Measurements from ENCODE around the gene PLA2G3. TPM values are rescaled to one million over a fixed set of nuclear protein-coding genes. Genes with fewer than 3 reads are reported as not detected.

The PLA2G3 gene
- total RNA-seq, 2 experiments from 2014 or later = not detected

DNA sequence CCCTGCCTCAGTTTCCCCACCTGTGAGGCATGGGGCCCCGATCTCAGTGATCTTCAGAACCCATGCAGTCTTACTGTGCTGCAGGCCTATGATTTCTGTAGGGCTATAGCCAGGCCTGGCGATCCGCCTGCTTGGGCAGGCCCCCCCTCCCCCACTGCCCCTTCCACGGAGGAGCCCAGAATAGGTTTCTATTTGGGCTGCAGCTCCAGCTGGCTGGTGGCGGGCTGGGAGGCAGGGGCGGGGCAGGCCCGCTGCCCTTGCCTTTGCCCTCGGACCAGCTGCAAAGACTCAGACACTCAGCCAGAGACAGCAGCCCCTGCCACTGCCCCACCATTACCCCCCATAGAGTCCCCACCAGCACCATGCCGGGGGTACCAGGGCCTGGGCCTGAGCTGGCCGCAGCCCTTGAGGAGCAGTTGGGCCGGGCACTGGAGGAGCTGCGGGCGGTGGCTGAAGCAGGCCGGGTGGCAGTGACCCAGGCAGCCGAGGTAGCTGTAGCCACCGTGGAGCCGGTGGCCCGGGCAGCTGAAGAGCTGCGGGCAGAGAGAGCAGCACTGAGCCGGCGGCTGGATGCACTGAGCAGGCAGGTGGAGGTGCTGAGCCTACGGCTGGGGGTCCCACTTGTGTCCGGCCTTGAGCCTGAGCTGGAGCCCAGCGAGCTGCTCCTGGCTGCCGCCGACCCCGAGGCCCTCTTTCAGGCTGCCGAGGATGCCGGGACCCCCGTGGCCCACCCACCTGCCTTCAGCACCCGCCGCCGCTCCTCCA is 47.0 kb downstream of the PLA2G3 start:
- ChIA-PET CTCF (no interaction called here), POLR2A (no interaction called here)

DNA sequence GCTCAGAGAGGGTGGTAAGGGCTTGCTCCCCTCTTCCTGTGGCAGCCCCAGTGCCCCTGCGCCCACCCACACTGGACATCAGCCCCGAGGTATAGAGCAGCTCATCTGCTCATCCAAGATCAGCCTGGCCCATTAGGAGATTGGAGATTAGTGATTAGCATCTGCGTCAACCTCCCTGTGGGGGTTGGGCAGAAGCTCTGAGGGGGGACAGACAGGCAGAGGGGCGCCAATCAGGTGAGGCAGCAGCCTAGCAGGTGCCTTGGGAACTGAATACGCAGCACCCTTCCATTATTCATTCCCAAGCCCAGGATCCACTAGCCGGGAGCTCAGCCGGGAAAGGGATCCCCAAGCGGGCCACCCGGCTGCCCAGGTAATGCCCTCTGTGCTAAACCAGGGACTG is 48.1 kb downstream of the PLA2G3 start:
- ChIA-PET POLR2A (no interaction called here), CTCF (no interaction called here)

- CTCF ChIA-PET = interaction anchor here (0.7 kb wide), 1 partner anchor 202 kb away, joined by 4 read pairs; no protein-coding TSS in a partner anchor
- POLR2A ChIA-PET = no interaction called here
Observed at GRCh38 chr22:31091106-31091975, 49.0 kb downstream of the PLA2G3 start.

- POLR2A ChIA-PET = no interaction called here
Observed at GRCh38 chr22:31090217-31091085, 49.9 kb downstream of the PLA2G3 start.

GRCh38 chr22:31089160-31090100 is 50.9 kb downstream of the PLA2G3 start:
- POLR2A ChIA-PET = no interaction called here
- CTCF ChIA-PET = interaction anchor here (1.0 to 1.1 kb wide), 2 partner anchors 15 to 22 kb away, joined by 3 read pairs; no protein-coding TSS in a partner anchor

More at GRCh38 chr22:31090217-31091085, 49.9 kb downstream of the PLA2G3 start:
- CTCF ChIA-PET = interaction anchor here (0.7 kb wide), 1 partner anchor 203 kb away, joined by 4 read pairs; no protein-coding TSS in a partner anchor

DNA sequence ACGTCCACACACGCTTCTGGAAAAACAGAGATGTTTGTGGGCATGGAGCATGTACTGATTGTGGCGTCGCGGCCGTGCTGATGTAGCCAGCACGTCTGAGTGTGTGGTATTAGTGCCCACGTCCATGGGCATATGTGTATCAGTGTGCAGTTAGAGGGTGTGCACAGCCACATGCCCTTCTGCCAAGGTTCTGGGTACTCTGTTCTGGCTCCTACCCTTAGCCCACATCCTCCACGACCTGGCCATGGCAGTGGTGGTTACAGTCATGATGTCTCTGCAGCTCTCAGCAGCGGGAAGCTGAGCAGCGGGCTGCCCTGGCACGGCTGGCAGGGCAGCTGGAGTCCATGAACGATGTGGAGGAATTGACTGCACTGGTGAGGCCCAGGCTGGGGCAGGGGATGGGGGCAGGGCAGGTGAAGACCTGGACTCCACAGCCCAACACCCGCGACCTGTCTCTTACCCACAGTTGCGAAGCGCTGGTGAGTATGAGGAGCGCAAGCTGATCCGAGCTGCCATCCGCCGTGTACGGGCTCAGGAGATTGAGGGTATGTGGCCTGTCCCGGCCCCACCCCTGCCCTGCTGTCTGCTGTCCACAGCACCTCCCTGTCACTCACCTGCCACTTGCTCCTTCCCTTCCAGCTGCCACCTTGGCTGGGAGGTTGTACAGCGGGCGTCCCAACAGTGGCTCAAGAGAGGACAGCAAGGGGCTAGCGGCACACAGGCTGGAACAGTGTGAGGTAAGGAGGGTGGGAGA is 51.9 kb downstream of the PLA2G3 start:
- CTCF ChIA-PET = interaction anchor here (0.6 to 1.1 kb wide), 2 partner anchors 21 to 197 kb away, joined by 3 read pairs; no protein-coding TSS in a partner anchor
- POLR2A ChIA-PET = interaction anchor here (0.5 kb wide), 1 partner anchor 120 kb away, joined by 3 read pairs; the partner anchor contains the start of genes MORC2 and TUG1

DNA sequence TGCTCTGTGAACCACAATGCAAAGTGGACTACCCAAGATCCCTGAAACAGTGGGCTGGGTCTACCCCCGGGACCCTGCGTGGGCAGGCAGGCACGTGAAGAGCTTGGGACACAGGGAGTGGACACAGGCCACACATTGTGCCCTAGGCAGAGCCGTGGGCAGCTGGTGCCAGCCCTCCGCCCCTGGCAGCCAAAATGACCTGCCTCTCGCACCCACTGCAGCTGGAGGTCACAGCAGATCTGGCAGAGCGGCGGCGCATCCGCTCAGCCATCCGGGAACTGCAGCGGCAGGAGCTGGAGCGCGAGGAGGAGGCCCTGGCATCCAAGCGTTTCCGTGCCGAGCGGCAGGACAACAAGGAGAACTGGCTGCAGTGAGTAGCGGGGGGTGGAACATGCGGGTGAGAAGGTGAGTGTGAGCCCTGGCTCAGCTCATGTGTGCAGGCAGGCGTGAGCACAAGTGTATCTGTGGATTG is 52.5 kb downstream of the PLA2G3 start:
- ChIA-PET POLR2A (no interaction called here), CTCF (interaction anchor here (0.6 kb wide), 1 partner anchor 196 kb away, joined by 3 read pairs; no protein-coding TSS in a partner anchor)

DNA sequence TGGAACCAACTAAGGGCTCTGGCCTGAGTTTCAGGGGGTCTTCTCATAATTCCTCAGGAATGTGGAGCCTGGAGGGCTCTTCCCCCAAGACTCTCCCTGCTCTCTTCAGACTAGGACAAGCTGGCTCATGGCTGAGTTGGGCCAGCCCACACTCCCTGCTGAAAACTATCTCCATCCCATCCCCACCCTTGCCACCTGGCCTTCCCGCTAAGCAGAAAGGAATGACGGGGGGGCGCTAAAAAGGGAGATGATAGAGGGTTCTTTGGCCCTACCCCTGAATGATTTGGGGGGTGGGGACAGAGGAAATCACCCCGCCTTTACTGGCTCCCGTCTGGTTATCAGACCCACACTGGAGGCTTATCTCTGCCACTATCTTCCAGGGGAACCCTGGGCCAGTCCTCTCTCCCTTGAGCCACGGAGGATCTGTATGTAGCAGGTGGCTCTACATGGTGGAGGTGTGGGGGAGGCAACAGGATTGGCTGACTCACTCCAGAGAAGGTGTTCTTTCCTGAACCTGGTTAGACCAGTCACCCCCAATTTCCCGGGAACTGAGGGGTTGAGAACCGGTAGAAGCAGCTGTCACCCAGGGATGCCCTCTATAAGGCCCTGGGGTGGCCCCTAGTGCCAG is 53.5 kb downstream of the PLA2G3 start:
- ChIA-PET POLR2A (no interaction called here), CTCF (interaction anchor here (0.9 to 2.3 kb wide), 2 partner anchors 18 to 21 kb away, joined by 3 to 11 read pairs; partner anchors contain the start of gene SELENOM)

- ChIA-PET POLR2A (interaction anchor here (1.8 kb wide), 1 partner anchor 21 kb away, joined by 8 read pairs; the partner anchor contains the start of gene SELENOM), CTCF (interaction anchor here (0.9 to 2.6 kb wide), 9 partner anchors 10 to 346 kb away, joined by 3 to 11 read pairs (median 4); partner anchors contain the start of genes MORC2, SELENOM and TUG1)
Observed at GRCh38 chr22:31085928-31086327, 54.4 kb downstream of the PLA2G3 start.

- POLR2A ChIA-PET = interaction anchor here (0.6 to 3.8 kb wide), 5 partner anchors 20 to 204 kb away, joined by 3 to 35 read pairs (median 3); partner anchors contain the start of genes MORC2, SELENOM and TUG1
- CTCF ChIA-PET = interaction anchor here (0.9 to 2.6 kb wide), 24 partner anchors 10 to 547 kb away, joined by 3 to 11 read pairs (median 4); partner anchors contain the start of genes MORC2, RNF185, SELENOM and TUG1
Observed at GRCh38 chr22:31085493-31085824, 54.8 kb downstream of the PLA2G3 start.

GRCh38 chr22:31084811-31085492 is 55.4 kb downstream of the PLA2G3 start:
- ChIA-PET POLR2A (interaction anchor here (0.6 to 3.8 kb wide), 8 partner anchors 20 to 208 kb away, joined by 3 to 35 read pairs (median 4); partner anchors contain the start of genes MORC2, PIK3IP1, SELENOM and TUG1), CTCF (interaction anchor here (0.7 to 2.6 kb wide), 26 partner anchors 11 to 548 kb away, joined by 3 to 11 read pairs (median 4); partner anchors contain the start of genes MORC2, RNF185, SELENOM and TUG1)

Other genes with a start within 250 kb of the PLA2G3 start
- gene MORC2, start 171.7 kb downstream of the PLA2G3 start, total RNA-seq = 10 to 100 TPM; 30.2 to 30.8 TPM
- 10 to 100 TPM; 42.7 to 44.9 TPM for gene TUG1, start 171.2 kb downstream of the PLA2G3 start, total RNA-seq
- gene SMTN, start 59.2 kb downstream of the PLA2G3 start, total RNA-seq = 10 to 100 TPM; 17.6 to 18.2 TPM
- gene SELENOM, start 32.9 kb downstream of the PLA2G3 start, total RNA-seq = 1 to 10 TPM; 7.4 to 8.0 TPM
- gene INPP5J, start 17.5 kb downstream of the PLA2G3 start, total RNA-seq = under 1 TPM in 1 of 2 experiments, not detected in 1; 0.15 TPM
- gene RNF185, start 19.7 kb upstream of the PLA2G3 start, total RNA-seq = 10 to 100 TPM; 24.8 to 25.7 TPM
- gene LIMK2, start 71.8 kb upstream of the PLA2G3 start, total RNA-seq = 10 to 100 TPM; 27.2 to 27.8 TPM
- gene PIK3IP1, start 152.0 kb upstream of the PLA2G3 start, total RNA-seq = 1 to 10 TPM; 6.9 to 7.5 TPM
- 10 to 100 TPM; 34.1 to 34.3 TPM for gene PATZ1, start 205.8 kb upstream of the PLA2G3 start, total RNA-seq

Measured in activated CD8-positive, alpha-beta memory T cell treated with anti-CD3 and anti-CD28 coated beads for 36 hours (primary cell).